Measurements from ENCODE around the gene PEG3.
"Not testable (repeated sequence)": the region's sequence is repeated elsewhere in the genome, so short reads cannot be mapped to it uniquely, and the experiment has no call there.

Gene PEG3

DNA sequence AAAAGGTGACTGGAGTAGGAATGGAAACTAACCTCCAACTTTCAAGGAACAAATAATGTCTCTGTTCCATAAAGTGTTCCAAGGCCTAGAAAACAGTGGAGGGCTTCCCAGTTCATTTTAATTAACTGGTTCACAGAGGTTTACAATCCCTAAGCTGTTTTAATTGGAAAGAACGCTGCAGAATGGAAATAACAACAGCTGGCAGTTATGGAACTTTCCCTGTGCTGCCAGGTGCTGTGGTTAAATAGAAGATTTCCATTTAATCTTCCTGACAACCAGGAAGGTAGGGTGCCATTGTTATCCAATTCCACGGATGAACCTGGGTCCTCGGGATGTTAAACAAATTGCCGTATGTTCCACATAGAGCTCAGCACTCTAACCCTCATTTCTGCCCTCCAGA is 22.2 kb upstream of the PEG3 start:
- TF ChIP-seq, protein P1, sequence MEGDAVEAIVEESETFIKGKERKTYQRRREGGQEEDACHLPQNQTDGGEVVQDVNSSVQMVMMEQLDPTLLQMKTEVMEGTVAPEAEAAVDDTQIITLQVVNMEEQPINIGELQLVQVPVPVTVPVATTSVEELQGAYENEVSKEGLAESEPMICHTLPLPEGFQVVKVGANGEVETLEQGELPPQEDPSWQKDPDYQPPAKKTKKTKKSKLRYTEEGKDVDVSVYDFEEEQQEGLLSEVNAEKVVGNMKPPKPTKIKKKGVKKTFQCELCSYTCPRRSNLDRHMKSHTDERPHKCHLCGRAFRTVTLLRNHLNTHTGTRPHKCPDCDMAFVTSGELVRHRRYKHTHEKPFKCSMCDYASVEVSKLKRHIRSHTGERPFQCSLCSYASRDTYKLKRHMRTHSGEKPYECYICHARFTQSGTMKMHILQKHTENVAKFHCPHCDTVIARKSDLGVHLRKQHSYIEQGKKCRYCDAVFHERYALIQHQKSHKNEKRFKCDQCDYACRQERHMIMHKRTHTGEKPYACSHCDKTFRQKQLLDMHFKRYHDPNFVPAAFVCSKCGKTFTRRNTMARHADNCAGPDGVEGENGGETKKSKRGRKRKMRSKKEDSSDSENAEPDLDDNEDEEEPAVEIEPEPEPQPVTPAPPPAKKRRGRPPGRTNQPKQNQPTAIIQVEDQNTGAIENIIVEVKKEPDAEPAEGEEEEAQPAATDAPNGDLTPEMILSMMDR (IDR thresholded peaks at IDR 0.05; ENCODE audit: extremely low read depth, insufficient read depth, missing control alignments): no peak
- in situ Hi-C loops (cut with MboI; ENCODE audit: low pct_unique_long_range_greater_than_20kb, low sequenced_read_pairs, unreplicated experiment): no loop called here
- no peak for DNase-seq (ENCODE audit: low spot score)

DNA sequence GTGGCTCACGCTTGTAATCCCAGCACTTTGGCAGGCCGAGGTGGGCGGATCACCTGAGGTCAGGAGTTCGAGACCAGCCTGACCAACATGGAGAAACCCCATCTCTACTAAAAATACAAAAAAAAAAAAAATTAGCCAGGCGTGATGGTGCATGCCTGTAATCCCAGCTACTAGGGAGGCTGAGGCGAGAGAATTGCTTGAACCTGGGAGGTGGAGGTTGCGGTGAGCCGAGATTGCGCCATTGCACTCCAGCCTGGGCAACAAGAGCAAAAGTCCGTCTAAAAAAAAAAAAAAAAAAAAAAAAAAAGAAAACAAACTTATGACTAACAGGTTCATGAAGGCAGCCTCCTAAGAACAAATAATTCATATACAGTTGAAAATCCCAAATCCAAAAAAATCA is 19.9 kb upstream of the PEG3 start:
- in situ Hi-C loops (cut with MboI; ENCODE audit: low pct_unique_long_range_greater_than_20kb, low sequenced_read_pairs, unreplicated experiment); DNase-seq (ENCODE audit: low spot score): not testable (repeated sequence)

- TF ChIP-seq, protein P1 (IDR thresholded peaks at IDR 0.05; ENCODE audit: extremely low read depth, insufficient read depth, missing control alignments): no peak
- DNase-seq (ENCODE audit: low spot score): no peak
- in situ Hi-C loops (cut with MboI; ENCODE audit: low pct_unique_long_range_greater_than_20kb, low sequenced_read_pairs, unreplicated experiment): no loop called here
These were observed 17.5 kb upstream of the PEG3 start for GRCh38 chr19:56858026-56858425.

DNA sequence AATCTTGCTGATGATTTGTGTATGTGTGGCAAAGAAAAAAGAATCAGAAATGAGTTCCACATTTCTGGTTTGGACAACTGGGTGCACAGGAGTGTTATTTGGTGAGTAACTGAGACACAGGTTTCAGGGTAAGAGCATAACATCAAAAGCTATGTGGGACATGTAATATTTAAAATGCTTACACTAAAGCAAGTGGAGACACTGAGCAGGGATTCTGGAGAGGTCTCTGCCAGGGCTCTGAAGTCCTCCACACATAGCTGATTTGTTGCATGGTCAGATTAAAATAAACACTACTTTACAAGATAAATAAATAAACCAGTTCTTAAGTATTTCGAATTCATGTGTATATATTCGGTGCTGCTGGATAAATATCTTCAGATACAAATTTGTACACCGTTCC is 16.3 kb upstream of the PEG3 start:
- in situ Hi-C loops (cut with MboI; ENCODE audit: low pct_unique_long_range_greater_than_20kb, low sequenced_read_pairs, unreplicated experiment): no loop called here
- no peak for DNase-seq (ENCODE audit: low spot score)
- TF ChIP-seq, protein P1 (IDR thresholded peaks at IDR 0.05; ENCODE audit: extremely low read depth, insufficient read depth, missing control alignments): no peak

DNA sequence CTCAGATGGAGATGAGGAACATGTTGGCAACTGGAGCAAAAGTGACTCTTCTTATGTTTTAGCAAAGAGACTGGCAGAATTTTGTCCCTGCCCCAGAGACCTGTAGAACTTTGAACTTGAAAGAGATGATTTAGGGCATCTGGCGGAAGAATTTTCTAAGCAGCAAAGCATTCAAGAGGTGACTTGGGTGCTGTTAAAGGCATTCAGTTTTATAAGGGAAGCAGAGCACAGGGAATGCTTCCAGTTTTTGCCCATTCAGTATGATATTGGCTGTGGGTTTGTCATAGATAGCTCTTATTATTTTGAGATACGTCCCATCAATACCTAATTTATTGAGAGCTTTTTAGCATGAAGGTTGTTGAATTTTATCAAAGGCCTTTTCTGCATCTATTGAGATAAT is 11.8 kb upstream of the PEG3 start:
- DNase-seq (ENCODE audit: low spot score); in situ Hi-C loops (cut with MboI; ENCODE audit: low pct_unique_long_range_greater_than_20kb, low sequenced_read_pairs, unreplicated experiment): not testable (repeated sequence)

DNA sequence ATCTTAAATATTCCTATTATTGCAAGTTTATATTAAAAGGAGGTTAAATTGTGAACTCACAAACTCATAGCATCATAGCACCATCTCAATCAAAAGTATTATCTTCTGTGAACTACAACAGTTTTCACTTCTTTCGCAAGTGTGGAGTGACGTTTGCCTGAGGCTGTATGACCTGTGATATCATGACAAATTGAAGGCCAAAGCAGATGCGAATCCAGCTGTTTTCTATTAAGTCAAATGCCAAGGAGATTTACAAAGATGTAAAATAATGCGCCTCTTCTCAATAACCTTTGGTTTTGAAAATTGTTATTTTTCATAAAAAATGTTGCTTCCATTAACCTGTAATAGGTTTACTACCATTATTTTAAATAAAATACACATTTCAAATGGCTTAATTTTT is 7.6 kb upstream of the PEG3 start:
- no peak for DNase-seq (ENCODE audit: low spot score)
- TF ChIP-seq, protein P1 (IDR thresholded peaks at IDR 0.05; ENCODE audit: extremely low read depth, insufficient read depth, missing control alignments): no peak
- in situ Hi-C loops (cut with MboI; ENCODE audit: low pct_unique_long_range_greater_than_20kb, low sequenced_read_pairs, unreplicated experiment): no loop called here

GRCh38 chr19:56842412-56842811 is 1.9 kb upstream of the PEG3 start:
- TF ChIP-seq, protein P1 (IDR thresholded peaks at IDR 0.05; ENCODE audit: extremely low read depth, insufficient read depth, missing control alignments): no peak
- in situ Hi-C loops (cut with MboI; ENCODE audit: low pct_unique_long_range_greater_than_20kb, low sequenced_read_pairs, unreplicated experiment): no loop called here
- no peak for DNase-seq (ENCODE audit: low spot score)

DNA sequence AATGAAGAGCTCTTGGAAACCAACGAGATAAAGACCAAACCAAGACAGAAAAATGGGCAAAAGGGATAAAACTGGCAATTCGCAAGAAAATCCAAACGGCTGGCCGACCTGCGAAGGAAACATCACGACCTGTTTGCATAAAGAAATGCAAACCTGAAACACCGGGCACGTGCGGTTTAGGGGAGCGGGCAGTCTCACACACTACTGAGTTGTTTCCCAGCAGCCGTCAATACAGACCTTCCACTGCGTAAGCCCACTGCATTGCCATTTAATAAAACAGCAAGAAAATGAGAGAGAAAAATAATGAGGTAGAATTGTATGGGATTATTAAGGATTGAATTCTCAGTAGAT is 642 bp upstream of the PEG3 start:
- no peak for DNase-seq (ENCODE audit: low spot score)
- TF ChIP-seq, protein P1 (IDR thresholded peaks at IDR 0.05; ENCODE audit: extremely low read depth, insufficient read depth, missing control alignments): no peak
- in situ Hi-C loops (cut with MboI; ENCODE audit: low pct_unique_long_range_greater_than_20kb, low sequenced_read_pairs, unreplicated experiment): no loop called here
